Osteocyte (in vitro differentiated cells): ENCODE results near the gene TBXAS1. TPM values are rescaled to one million over a fixed set of nuclear protein-coding genes. Genes with fewer than 3 reads are reported as not detected.

ENCODE experiments used
- DNase-seq: peaks from one replicate; pipeline ENCODE4 v3.0.0; 2021; ENCODE audit warnings: mixed read lengths; ENCODE audit not compliant: unreplicated experiment; ENCODE audit errors: extremely low spot score
- H3K27ac Mint-ChIP-seq: one replicate; pipeline ENCODE4 v1.8.0; 2021; ENCODE audit warnings: mild to moderate bottlenecking, mixed read lengths; ENCODE audit not compliant: unreplicated experiment
- H3K27me3 Mint-ChIP-seq: one replicate; pipeline ENCODE4 v1.8.0; 2021; ENCODE audit warnings: mixed read lengths; ENCODE audit not compliant: unreplicated experiment
- H3K36me3 Mint-ChIP-seq: one replicate; pipeline ENCODE4 v1.8.0; 2021; ENCODE audit warnings: mixed read lengths; ENCODE audit not compliant: unreplicated experiment
- H3K4me1 Mint-ChIP-seq: one replicate; pipeline ENCODE4 v1.8.0; 2021; ENCODE audit warnings: mixed read lengths; ENCODE audit not compliant: unreplicated experiment
- H3K4me3 Mint-ChIP-seq: one replicate; pipeline ENCODE4 v1.8.0; 2021; ENCODE audit warnings: mild to moderate bottlenecking, moderate library complexity, mixed read lengths; ENCODE audit not compliant: unreplicated experiment
- H3K9me3 Mint-ChIP-seq: one replicate; pipeline ENCODE4 v1.8.0; 2021; ENCODE audit warnings: mixed read lengths; ENCODE audit not compliant: unreplicated experiment
- total RNA-seq: library from RNA; stranded (reverse); gene quantifications from 2 replicates; pipeline ENCODE4 v1.2.1, GENCODE V29; 2021
- TF ChIP-seq, protein P1 (sequence below): fragments of 200-600 bp; sonication (generic); IDR thresholded peaks from 2 replicates; pipeline ENCODE4 v1.5.0; 2021; ENCODE audit warnings: antibody characterized with exemption, mild to moderate bottlenecking, moderate library complexity

Gene TBXAS1
- total RNA-seq, 1 donor from 2014 or later = 3.5 TPM

DNA sequence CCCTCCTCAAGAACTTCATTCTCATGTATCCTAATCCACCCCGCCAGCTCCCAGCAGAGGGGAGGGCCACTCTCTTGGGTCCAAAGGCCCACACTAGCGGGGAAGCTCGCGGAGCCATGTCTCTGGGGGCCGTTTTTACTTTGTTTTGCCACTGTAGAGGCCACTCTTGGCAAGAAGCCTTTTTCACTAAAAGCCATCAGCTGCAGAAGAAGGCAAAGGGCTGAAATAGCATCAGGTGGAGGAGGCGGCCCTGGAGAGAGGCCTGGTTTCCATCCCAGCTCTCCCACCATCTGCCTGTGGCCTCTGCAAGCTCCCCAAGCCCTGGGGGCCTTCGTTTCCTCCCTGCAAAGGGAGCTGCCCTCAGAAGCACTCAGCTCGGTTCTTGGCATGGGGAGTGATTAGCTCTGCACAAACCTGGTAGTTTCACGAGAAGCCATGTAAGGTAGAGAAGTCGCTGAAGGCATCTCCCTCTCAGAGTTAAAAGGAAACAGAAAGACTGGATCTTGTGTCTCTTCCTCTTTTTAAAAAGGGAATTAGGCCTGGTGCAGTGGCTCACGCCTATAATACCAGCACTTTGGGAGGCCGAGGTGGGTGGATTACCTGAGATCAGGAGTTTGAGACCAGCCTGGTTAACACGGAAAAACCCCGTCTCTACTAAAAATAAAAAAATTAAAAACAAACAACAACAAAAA, 163.4 kb downstream of the TBXAS1 start:
- no peak for DNase-seq
- TF ChIP-seq, protein P1, sequence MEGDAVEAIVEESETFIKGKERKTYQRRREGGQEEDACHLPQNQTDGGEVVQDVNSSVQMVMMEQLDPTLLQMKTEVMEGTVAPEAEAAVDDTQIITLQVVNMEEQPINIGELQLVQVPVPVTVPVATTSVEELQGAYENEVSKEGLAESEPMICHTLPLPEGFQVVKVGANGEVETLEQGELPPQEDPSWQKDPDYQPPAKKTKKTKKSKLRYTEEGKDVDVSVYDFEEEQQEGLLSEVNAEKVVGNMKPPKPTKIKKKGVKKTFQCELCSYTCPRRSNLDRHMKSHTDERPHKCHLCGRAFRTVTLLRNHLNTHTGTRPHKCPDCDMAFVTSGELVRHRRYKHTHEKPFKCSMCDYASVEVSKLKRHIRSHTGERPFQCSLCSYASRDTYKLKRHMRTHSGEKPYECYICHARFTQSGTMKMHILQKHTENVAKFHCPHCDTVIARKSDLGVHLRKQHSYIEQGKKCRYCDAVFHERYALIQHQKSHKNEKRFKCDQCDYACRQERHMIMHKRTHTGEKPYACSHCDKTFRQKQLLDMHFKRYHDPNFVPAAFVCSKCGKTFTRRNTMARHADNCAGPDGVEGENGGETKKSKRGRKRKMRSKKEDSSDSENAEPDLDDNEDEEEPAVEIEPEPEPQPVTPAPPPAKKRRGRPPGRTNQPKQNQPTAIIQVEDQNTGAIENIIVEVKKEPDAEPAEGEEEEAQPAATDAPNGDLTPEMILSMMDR = no peak
- H3K27ac Mint-ChIP-seq = no peak overlapping the region
- H3K27me3 Mint-ChIP-seq = no peaks in the 10 kb centered on the region
- H3K9me3 Mint-ChIP-seq = no peaks in the 10 kb centered on the region
- H3K36me3 Mint-ChIP-seq = no peaks in the 10 kb centered on the region
- H3K4me1 Mint-ChIP-seq = peaks cover 10% of the 10 kb centered on the region
- H3K4me3 Mint-ChIP-seq = no peak overlapping the region

DNA sequence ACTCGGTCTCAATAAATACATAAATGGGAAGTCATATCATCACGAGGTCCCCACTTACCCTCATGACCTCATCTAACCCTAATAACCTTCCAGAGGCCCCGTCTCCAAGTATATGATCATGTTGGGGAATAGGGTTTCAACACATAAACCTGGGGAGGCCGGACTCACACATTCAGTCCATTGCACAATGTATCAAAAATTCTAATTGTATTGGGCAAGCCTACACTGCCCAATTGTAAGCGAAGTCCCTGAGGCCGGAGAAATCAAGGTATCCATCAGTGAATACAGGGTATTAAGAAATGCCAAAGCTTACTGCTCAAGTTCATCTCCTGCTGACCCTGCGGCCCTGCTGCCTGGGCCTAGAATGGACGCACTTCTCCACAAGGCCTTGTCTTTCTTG, 164.1 kb downstream of the TBXAS1 start:
- no peak overlapping the region for H3K4me3 Mint-ChIP-seq
- H3K27me3 Mint-ChIP-seq = no peaks in the 10 kb centered on the region
- TF ChIP-seq, protein P1 = no peak
- no peak for DNase-seq
- H3K36me3 Mint-ChIP-seq = no peaks in the 10 kb centered on the region
- no peaks in the 10 kb centered on the region for H3K9me3 Mint-ChIP-seq
- H3K4me1 Mint-ChIP-seq = peaks cover 6% of the 10 kb centered on the region
- no peak overlapping the region for H3K27ac Mint-ChIP-seq

DNA sequence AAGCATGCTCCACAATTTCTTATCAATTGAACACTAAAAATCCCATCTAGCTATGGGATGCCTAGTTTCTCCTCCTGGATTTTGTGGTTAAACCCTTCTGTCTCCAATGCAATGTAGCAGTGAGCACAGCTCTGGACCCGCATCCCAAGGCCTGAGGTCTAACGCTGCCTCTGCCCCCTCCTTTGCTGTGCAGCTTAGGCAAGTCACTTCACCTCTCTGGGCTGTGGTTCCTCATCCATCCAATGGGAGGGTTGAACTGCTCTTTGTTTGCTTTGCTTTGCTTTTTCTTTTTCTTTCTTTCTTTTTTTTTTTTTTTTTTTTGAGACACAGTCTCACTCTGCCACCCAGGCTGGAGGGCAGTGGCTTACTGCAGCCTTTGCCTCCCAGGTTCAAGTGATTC, 164.5 kb downstream of the TBXAS1 start:
- H3K4me1 Mint-ChIP-seq = peaks cover 6% of the 10 kb centered on the region
- H3K27ac Mint-ChIP-seq = no peak overlapping the region
- TF ChIP-seq, protein P1 = no peak
- no peak for DNase-seq
- H3K36me3 Mint-ChIP-seq = no peaks in the 10 kb centered on the region
- H3K4me3 Mint-ChIP-seq = no peak overlapping the region
- H3K27me3 Mint-ChIP-seq = no peaks in the 10 kb centered on the region
- no peaks in the 10 kb centered on the region for H3K9me3 Mint-ChIP-seq

DNA sequence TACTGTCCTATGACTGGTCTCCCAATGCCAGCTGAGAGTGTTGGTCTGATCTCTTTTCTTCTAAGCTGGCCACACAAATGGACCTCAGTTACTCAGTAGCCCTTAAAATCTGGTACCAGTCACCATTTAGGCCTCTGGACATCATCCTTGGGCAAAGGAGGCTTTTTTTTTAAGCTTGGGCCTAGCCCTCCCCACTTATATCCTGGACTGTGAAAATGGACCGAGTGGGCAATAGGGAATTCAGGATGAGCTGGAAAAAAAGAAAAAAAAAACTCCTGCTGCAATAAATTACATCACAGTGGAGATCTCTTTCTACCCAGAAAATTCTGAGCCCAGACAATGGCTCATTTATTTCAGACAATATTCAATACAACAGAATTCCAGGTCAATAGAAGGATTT, 165.3 kb downstream of the TBXAS1 start:
- H3K27me3 Mint-ChIP-seq = no peaks in the 10 kb centered on the region

More for the DNA sequence above, 165.3 kb downstream of the TBXAS1 start:
- DNase-seq = no peak
- TF ChIP-seq, protein P1 = no peak
- Mint-ChIP-seq H3K4me3 (no peak overlapping the region), H3K36me3 (no peaks in the 10 kb centered on the region), H3K4me1 (peaks cover 6% of the 10 kb centered on the region), H3K27ac (no peak overlapping the region), H3K9me3 (no peaks in the 10 kb centered on the region)
